ENCODE results near the gene PMEPA1. TPM values are rescaled to one million over a fixed set of nuclear protein-coding genes. Genes with fewer than 3 reads are reported as not detected.

The PMEPA1 gene
- total RNA-seq, 1 experiment from 2014 or later: 163 TPM

DNA sequence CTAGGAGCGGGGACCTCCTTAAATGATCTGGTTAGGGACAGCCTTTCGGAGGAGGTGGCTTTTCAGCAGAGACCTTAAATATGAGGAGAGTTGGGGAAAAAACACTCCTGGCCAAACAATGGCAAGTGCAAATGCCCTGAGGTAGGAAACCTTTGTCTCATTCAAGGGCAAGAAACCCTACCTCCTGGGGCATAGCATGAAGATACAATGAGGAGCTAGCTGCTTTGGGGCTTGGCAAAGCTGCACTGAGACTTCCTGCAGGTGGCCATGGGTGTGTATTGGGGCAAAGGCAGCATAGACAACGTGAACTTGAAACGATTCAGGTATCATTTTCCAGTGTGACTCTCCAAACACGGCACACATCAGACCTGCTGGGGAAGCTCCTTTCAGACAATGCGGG, 30.7 kb downstream of the PMEPA1 start:
- Histone ChIP-seq H3K4me2 (peak overlapping the region; percentile 63; the same call in 1 of the 2 replicates), H3F3A (ENCODE audit: insufficient read depth, low read depth) (peaks cover 79% of the 10 kb centered on the region), H3K4me1 (replicated peaks; ENCODE audit: insufficient read depth) (peaks cover 69% of the 10 kb centered on the region), H4K20me1 (ENCODE audit: insufficient read depth) (peaks cover 89% of the 10 kb centered on the region), H2AFZ (no peak overlapping the region), H3K79me2 (ENCODE audit: low read depth) (peaks cover 100% of the 10 kb centered on the region), H3K36me3 (ENCODE audit: low read depth) (peaks cover 71% of the 10 kb centered on the region), H3K4me3 (no peak overlapping the region), H3K27me3 (ENCODE audit: insufficient read depth, low read depth) (no peaks in the 10 kb centered on the region), H3K9me3 (ENCODE audit: insufficient read depth, low read depth) (no peaks in the 10 kb centered on the region), H3K27ac (no peak overlapping the region), H3K9me2 (ENCODE audit: insufficient read depth) (no peaks in the 10 kb centered on the region)
- DNase-seq: peak in 1 of 2 experiments; percentile 48
- intact Hi-C loops (cut with micrococcal nuclease; ENCODE audit: unreplicated experiment): no loop called here
- ChIA-PET POLR2A (ENCODE audit: unreplicated experiment) (no interaction called here), CTCF (no interaction called here)
- no peak for TF ChIP-seq EZH2 (IDR thresholded peaks at IDR 0.05; ENCODE audit: low read depth)
- TF ChIP-seq, protein P1, sequence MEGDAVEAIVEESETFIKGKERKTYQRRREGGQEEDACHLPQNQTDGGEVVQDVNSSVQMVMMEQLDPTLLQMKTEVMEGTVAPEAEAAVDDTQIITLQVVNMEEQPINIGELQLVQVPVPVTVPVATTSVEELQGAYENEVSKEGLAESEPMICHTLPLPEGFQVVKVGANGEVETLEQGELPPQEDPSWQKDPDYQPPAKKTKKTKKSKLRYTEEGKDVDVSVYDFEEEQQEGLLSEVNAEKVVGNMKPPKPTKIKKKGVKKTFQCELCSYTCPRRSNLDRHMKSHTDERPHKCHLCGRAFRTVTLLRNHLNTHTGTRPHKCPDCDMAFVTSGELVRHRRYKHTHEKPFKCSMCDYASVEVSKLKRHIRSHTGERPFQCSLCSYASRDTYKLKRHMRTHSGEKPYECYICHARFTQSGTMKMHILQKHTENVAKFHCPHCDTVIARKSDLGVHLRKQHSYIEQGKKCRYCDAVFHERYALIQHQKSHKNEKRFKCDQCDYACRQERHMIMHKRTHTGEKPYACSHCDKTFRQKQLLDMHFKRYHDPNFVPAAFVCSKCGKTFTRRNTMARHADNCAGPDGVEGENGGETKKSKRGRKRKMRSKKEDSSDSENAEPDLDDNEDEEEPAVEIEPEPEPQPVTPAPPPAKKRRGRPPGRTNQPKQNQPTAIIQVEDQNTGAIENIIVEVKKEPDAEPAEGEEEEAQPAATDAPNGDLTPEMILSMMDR (conservative IDR thresholded peaks at IDR 0.05): no peak
- BruUV-seq (replicated peaks): TSS peak; percentile 1

DNA sequence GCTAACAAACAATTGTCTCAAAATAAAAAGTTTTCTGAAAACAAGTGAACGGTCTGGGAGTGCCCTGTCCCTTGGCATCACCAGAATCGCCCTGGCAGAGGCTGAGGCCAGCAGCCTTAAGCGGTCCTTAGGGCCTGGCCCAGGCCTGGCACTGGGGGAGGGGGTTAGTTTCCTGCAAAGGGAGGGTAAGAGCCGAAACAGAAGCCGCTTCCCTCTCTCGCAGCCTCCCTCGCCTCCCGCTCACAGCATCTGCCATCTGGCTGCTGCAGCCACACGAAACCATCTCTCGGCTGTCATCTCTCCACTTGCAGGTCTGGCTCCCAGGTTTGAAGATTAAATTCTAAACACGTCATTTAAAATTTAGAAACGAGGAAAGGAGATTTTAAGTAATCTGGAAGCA, 31.5 kb downstream of the PMEPA1 start:
- no TSS peak for BruUV-seq (replicated peaks)
- Histone ChIP-seq H3K9me2 (ENCODE audit: insufficient read depth) (no peaks in the 10 kb centered on the region), H3K4me2 (no peak overlapping the region), H3K9me3 (ENCODE audit: insufficient read depth, low read depth) (no peaks in the 10 kb centered on the region), H3K4me3 (no peak overlapping the region), H3K27me3 (ENCODE audit: insufficient read depth, low read depth) (no peaks in the 10 kb centered on the region), H3F3A (ENCODE audit: insufficient read depth, low read depth) (peaks cover 79% of the 10 kb centered on the region), H3K4me1 (replicated peaks; ENCODE audit: insufficient read depth) (peaks cover 61% of the 10 kb centered on the region), H4K20me1 (ENCODE audit: insufficient read depth) (peaks cover 96% of the 10 kb centered on the region), H2AFZ (no peak overlapping the region), H3K79me2 (ENCODE audit: low read depth) (peaks cover 100% of the 10 kb centered on the region), H3K27ac (no peak overlapping the region), H3K36me3 (ENCODE audit: low read depth) (peaks cover 67% of the 10 kb centered on the region)
- ChIA-PET POLR2A (ENCODE audit: unreplicated experiment) (no interaction called here), CTCF (no interaction called here)
- TF ChIP-seq EZH2 (IDR thresholded peaks at IDR 0.05; ENCODE audit: low read depth): no peak
- TF ChIP-seq, protein P1 (conservative IDR thresholded peaks at IDR 0.05): no peak
- DNase-seq: no peak
- intact Hi-C loops (cut with micrococcal nuclease; ENCODE audit: unreplicated experiment): no loop called here

DNA sequence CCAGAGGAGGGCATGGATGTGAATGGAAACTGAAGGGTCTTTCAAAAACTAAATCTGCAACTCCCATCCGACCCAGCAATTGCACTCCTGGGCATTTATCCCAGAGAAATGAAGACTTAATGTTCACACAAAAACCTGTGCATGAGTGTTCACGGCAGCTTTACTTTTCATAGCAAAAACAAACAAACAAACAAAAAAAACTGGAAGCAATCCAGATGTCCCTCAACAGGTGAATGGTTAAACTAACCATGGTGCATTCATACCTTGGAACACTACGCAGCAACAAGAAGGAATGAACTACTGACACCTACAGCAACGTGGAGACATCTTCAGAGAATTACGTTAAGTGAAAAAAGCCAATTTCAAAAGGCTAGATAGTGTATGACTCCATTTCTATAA, 32.2 kb downstream of the PMEPA1 start:
- peaks cover 71% of the 10 kb centered on the region for H3F3A ChIP-seq (ENCODE audit: insufficient read depth, low read depth)
- H3K27me3 ChIP-seq (ENCODE audit: insufficient read depth, low read depth): no peaks in the 10 kb centered on the region
- peaks cover 100% of the 10 kb centered on the region for H3K79me2 ChIP-seq (ENCODE audit: low read depth)
- H3K27ac ChIP-seq: no peak overlapping the region
- H3K9me2 ChIP-seq (ENCODE audit: insufficient read depth): no peaks in the 10 kb centered on the region
- DNase-seq: no peak
- peaks cover 63% of the 10 kb centered on the region for H3K36me3 ChIP-seq (ENCODE audit: low read depth)
- H3K4me1 ChIP-seq (replicated peaks; ENCODE audit: insufficient read depth): peaks cover 54% of the 10 kb centered on the region
- H3K4me2 ChIP-seq: no peak overlapping the region
- H3K4me3 ChIP-seq: no peak overlapping the region
- H3K9me3 ChIP-seq (ENCODE audit: insufficient read depth, low read depth): no peaks in the 10 kb centered on the region
- POLR2A ChIA-PET (ENCODE audit: unreplicated experiment): no interaction called here
- TF ChIP-seq, protein P1 (conservative IDR thresholded peaks at IDR 0.05): no peak
- no peak for TF ChIP-seq EZH2 (IDR thresholded peaks at IDR 0.05; ENCODE audit: low read depth)
- intact Hi-C loops (cut with micrococcal nuclease; ENCODE audit: unreplicated experiment): no loop called here
- H2AFZ ChIP-seq: no peak overlapping the region
- CTCF ChIA-PET: no interaction called here
- BruUV-seq (replicated peaks): no TSS peak
- peaks cover 98% of the 10 kb centered on the region for H4K20me1 ChIP-seq (ENCODE audit: insufficient read depth)
